ENCODE measurements around the gene HS3ST3B1. TPM values are rescaled to one million over a fixed set of nuclear protein-coding genes. Genes with fewer than 3 reads are reported as not detected.

Gene HS3ST3B1
- total and polyA plus RNA-seq, 2 of the 4 experiments (the other 2 are of a cell fraction), result 3.1 to 4.3 TPM

DNA sequence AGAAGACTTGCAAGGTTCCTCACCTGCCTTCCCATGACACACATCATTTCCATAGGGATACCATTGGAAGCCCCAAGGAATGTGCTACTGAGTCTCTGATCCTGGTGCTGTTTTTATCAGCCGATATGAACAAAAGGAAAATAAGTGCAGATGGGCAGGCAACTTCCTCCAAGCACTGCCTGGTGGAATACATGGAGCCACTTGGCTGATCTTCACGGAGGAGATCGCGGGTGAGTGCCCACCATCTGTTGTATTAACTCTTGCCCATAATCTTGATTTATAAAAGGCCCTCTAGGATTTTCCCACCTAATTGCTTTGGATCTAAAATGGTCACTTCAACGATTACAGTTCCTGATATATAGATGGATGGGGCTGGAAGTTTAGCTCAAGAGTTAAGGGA lies 39.5 kb upstream of the HS3ST3B1 start:
- BruUV-seq (replicated peaks), result no TSS peak

More for the DNA sequence above, 39.5 kb upstream of the HS3ST3B1 start:
- Histone ChIP-seq H2BK20ac (ENCODE audit: low read depth, low read length) (no peak overlapping the region), H3K4ac (ENCODE audit: low read depth, low read length) (no peak overlapping the region), H3K14ac (replicated peaks; ENCODE audit: low read depth, low read length) (no peak overlapping the region), H4K91ac (ENCODE audit: insufficient read depth, low read depth, low read length) (no peak overlapping the region), H2BK120ac (ENCODE audit: low read depth, low read length) (no peak overlapping the region), H3K23ac (ENCODE audit: low read depth, low read length) (no peak overlapping the region), H2BK5ac (ENCODE audit: low read depth, low read length, poor library complexity, severe bottlenecking) (no peak overlapping the region), H3K4me1 (ENCODE audit: control insufficient read depth, insufficient read depth, low read length) (no peaks in the 10 kb centered on the region), H3K27ac (ENCODE audit: insufficient read depth, low read length) (no peak overlapping the region), H3K4me2 (ENCODE audit: low read depth, low read length) (no peak overlapping the region), H4K8ac (ENCODE audit: low read depth in 2 of 2, low read length in 2 of 2) (no peak overlapping the region), H2AK9ac (replicated peaks; ENCODE audit: low read depth, low read length, poor library complexity) (no peak overlapping the region), H3K9ac (ENCODE audit: low read depth, low read length) (no peak overlapping the region), H4K5ac (ENCODE audit: low read depth, low read length) (no peak overlapping the region), H3K79me1 (ENCODE audit: low read depth in 1 of 2, low read length in 2 of 2) (no peaks in the 10 kb centered on the region), H3K18ac (ENCODE audit: low read depth, low read length) (no peak overlapping the region), H3K9me3 (ENCODE audit: control insufficient read depth, insufficient read depth, low read length) (peaks cover 2% of the 10 kb centered on the region; the same call in 1 of the 2 replicates), H2BK15ac (ENCODE audit: low read depth, low read length) (no peak overlapping the region), H2AFZ (replicated peaks; ENCODE audit: low read length, poor library complexity) (no peak overlapping the region), H3K56ac (ENCODE audit: extremely low read depth, insufficient read depth, low read length) (no peak overlapping the region), H3K9me1 (ENCODE audit: insufficient read depth, low read length) (no peaks in the 10 kb centered on the region), H3K4me3 (ENCODE audit: insufficient read depth, low read depth, low read length) (no peak overlapping the region), H3K27me3 (ENCODE audit: control insufficient read depth, insufficient read depth, low read length) (peaks cover 15% of the 10 kb centered on the region), H4K20me1 (ENCODE audit: insufficient read depth, low read length) (no peaks in the 10 kb centered on the region), H3K36me3 (ENCODE audit: control insufficient read depth, insufficient read depth, low read length) (no peaks in the 10 kb centered on the region), H2AK5ac (ENCODE audit: low read depth, low read length) (no peak overlapping the region)
- ATAC-seq (ENCODE audit: low read depth) (no peak), DNase-seq (no peak)
- in situ Hi-C loops (cut with MboI; ENCODE audit: low sequenced_read_pairs) (no loop called here), intact Hi-C loops (cut with micrococcal nuclease) (no loop called here), dilution Hi-C loops (cut with HindIII; ENCODE audit: low sequenced_read_pairs, unreplicated experiment) (no loop called here)
- WGBS, 2 experiments (ENCODE audit: extremely low coverage in 2 of 2, insufficient read length in 1 of 2), result 100% methylated on average over 1 of the region's 5 CpGs; no CpG with 5 or more reads in 1 of the 2 experiments
- ChIA-PET CTCF (no interaction called here), POLR2A (ENCODE audit: unreplicated experiment) (no interaction called here)
- TF ChIP-seq RAD21 (IDR thresholded peaks at IDR 0.05; ENCODE audit: low read length), result no peak
- TF ChIP-seq CEBPB (IDR thresholded peaks at IDR 0.05; ENCODE audit: low read depth, low read length), result no peak
- TF ChIP-seq CHD1 (IDR thresholded peaks at IDR 0.05; ENCODE audit: low read depth, low read length), result no peak
- TF ChIP-seq, protein P1, sequence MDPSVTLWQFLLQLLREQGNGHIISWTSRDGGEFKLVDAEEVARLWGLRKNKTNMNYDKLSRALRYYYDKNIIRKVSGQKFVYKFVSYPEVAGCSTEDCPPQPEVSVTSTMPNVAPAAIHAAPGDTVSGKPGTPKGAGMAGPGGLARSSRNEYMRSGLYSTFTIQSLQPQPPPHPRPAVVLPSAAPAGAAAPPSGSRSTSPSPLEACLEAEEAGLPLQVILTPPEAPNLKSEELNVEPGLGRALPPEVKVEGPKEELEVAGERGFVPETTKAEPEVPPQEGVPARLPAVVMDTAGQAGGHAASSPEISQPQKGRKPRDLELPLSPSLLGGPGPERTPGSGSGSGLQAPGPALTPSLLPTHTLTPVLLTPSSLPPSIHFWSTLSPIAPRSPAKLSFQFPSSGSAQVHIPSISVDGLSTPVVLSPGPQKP (IDR thresholded peaks at IDR 0.05; ENCODE audit: borderline replicate concordance, low read depth, low read length), result no peak
- TF ChIP-seq MXI1 (IDR thresholded peaks at IDR 0.05; ENCODE audit: borderline replicate concordance, low read depth, low read length), result no peak
- TF ChIP-seq, protein P2, sequence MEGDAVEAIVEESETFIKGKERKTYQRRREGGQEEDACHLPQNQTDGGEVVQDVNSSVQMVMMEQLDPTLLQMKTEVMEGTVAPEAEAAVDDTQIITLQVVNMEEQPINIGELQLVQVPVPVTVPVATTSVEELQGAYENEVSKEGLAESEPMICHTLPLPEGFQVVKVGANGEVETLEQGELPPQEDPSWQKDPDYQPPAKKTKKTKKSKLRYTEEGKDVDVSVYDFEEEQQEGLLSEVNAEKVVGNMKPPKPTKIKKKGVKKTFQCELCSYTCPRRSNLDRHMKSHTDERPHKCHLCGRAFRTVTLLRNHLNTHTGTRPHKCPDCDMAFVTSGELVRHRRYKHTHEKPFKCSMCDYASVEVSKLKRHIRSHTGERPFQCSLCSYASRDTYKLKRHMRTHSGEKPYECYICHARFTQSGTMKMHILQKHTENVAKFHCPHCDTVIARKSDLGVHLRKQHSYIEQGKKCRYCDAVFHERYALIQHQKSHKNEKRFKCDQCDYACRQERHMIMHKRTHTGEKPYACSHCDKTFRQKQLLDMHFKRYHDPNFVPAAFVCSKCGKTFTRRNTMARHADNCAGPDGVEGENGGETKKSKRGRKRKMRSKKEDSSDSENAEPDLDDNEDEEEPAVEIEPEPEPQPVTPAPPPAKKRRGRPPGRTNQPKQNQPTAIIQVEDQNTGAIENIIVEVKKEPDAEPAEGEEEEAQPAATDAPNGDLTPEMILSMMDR (conservative IDR thresholded peaks at IDR 0.05; ENCODE audit: low read depth, low read length), result no peak
- no peak for TF ChIP-seq POLR2A (IDR thresholded peaks at IDR 0.05; ENCODE audit: low read depth, low read length)
- TF ChIP-seq RFX5 (IDR thresholded peaks at IDR 0.05; ENCODE audit: low read depth, low read length), result no peak
